Hematopoietic multipotent progenitor cell treated with erythropoietin and hydrocortisone succinate and interleukin-3 and kit ligand, for 4 days (in vitro differentiated cells): ENCODE measurements around the gene NDUFS6.
"Not testable (repeated sequence)": the region's sequence is repeated elsewhere in the genome, so short reads cannot be mapped to it uniquely, and the experiment has no call there.

Experiments used
- DNase-seq: peaks from one replicate; pipeline ENCODE4 v3.0.0-alpha.2; 2015

NDUFS6 gene

GRCh38 chr5:1835431-1835830 lies 34.2 kb downstream of the NDUFS6 start:
- no peak for DNase-seq

DNA sequence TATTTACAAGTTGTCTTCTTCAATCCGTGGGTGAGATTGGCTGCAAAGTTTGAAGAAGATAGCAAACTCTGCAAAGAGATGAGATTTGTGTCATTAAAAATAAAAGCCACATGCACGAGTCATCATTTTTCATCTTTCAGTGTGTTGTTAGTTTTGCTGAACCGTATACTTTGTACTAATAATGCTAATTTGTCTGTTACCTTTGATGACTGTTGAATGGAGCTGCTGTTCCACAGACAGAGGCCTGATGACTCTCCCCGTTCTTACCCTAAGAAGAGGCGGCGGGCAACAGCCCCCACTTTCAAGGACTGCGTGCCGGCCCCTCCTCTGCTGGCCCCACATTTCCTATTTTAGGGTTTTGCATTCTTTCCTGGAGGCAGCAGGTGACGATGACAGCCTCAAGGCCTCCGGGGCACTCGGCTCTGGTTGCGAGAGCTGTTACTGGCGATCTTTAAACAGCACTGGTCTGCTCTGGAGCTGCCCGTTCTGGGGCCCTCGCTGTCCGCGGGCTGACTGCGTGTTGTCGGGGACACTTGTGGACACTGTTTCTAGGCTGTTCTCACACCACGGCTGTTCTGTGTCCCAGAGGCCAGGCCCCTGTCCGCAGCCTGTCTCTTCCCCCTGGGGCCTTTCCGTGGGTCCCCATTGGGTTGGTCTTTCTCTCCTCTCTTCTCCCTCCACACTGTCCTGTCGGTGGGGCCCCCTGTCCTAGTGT lies 35.1 kb downstream of the NDUFS6 start:
- no peak for DNase-seq

GRCh38 chr5:1836891-1837880 lies 36.0 kb downstream of the NDUFS6 start:
- no peak for DNase-seq

DNA sequence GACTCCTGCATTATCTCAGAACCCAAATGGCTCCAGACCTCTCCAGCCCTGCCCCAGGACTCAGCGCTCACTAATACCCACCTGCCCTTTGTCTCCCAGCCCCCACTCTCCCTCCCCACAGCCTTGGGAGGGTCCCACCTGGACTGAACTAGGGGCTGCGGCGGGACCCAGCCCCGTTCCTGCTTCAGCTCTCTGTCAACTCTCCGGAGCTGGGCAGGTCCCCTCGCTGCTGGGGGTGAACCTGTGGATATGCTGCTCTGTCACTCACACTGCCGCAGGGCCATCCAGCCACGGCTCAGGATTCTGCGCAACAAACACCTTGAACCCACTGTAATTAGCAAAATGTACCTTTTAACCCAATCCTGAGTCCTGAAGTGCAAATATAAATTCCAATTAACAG lies 36.8 kb downstream of the NDUFS6 start:
- no peak for DNase-seq

DNA sequence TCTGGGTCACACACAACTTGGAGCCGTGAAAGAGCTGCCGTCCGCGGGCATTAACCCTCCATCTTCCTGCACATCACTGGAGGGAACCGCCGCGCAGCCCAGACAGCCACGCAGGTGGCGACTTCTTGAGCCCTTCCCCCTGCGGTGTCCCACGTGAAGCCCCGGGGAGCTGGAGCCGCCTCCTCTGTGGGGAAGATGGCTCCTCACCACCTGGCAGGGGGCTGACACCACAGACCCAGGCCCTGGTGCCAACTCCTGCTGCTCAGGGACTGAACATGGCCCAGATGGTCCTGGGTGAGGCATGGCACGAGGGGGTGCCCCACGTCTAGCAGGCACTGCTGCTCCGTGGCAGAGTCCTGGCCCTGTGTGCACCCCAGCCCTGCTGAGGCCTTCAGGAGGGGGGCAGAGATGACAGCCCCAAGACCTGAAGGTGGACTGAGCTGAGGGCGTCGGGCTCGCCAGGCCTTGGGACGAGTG lies 38.9 kb downstream of the NDUFS6 start:
- no peak for DNase-seq

DNA sequence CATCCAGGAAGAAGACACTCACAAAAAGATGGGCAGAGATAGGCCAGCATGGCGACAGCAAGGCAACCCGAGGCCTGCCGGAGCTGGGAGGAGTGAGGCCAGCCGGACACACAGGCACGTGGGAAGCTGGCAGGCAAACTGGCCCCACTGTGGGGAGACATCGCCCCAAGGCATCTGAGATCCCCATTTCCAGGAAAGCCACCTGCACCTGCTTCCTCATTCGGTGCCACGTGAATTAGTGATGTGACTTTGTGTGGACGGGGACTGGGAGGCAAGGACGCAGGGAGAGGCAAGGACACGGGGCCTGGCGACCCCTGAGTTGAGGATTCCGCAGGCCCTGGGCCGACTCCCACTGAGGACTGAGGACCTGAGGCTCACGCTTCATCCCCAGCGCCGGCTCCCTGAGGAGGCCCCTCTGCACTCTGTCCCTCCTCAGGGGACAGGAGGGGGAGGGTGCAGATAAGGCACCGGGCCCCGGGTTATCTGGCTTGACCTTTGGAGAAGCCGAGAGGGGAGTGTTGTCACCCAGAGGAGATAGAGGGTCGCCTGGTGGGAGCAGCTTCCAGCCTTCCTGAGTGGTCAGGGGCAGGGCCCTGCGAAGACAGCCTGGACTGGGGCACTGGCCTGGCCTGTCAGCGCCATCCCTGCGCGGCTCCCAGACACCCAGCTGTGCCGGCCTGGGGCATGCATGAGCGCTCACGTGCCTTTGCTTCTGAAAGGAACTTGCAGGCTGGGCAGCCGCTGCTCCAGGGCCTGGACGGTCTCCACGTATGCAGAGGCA lies 39.7 kb downstream of the NDUFS6 start:
- no peak for DNase-seq

- no peak for DNase-seq
Observed at GRCh38 chr5:1842004-1842819, 41.0 kb downstream of the NDUFS6 start.

DNA sequence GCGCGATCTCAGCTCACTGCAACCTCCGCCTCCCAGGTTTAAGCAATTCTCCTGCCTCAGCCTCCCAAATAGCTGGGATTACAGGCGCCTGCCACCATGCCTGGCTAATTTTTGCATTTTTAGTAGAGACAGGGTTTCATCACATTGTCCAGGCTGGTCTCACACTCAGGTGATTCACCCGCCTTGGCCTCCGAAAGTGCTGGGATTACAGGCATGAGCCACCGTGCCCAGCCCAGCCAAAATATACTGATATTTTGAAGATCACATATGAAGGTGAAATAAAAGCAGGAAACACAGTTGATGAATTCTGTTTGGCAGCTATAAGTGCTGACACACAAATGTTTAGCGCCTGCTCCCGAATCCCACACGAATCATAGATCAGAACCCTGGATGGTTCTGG lies 42.6 kb downstream of the NDUFS6 start:
- DNase-seq, result not testable (repeated sequence)

- DNase-seq, result no peak
Observed at GRCh38 chr5:1844708-1845436, 43.7 kb downstream of the NDUFS6 start.

GRCh38 chr5:1845696-1846095 lies 44.5 kb downstream of the NDUFS6 start:
- DNase-seq, result no peak

DNA sequence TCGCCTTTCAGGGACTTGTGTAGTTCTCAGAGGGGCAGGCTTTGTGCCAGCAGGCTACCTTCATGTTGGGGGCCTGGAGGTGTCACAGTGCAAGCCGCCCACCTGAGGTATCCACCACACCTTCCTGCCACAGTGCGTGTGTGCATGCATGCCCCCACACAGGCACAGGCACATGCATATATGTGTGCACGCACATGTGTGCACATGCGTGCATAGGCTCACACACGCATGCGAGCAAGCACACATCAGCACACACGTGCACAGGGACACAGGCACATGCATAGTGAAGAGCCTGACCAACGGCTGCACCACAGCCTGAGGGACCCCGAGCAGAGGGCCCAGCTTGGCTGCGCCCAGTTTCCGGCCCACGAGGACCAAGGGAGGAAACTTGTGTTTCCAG lies 45.4 kb downstream of the NDUFS6 start:
- DNase-seq, result no peak

DNA sequence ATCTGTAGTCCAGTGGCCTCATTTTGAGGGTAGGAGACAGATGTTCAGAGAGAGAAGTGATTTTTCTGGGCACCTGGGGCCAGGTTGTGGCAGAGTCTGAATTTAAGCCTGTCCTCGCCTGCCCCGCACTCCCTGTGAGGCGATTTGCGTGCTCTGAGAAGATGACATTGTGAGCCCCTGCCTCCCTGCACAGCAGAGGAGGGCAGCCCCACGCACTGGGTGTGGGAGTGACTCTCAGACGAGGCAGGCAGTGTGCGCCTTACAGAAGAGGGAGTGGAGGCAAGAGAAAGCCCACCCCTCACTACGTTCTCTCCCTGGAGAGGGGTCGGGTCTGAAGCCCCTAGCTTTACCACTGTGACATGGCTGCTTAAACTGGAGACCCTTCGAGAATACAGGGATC lies 45.8 kb downstream of the NDUFS6 start:
- DNase-seq, result no peak

GRCh38 chr5:1847611-1848010 lies 46.4 kb downstream of the NDUFS6 start:
- no peak for DNase-seq

DNA sequence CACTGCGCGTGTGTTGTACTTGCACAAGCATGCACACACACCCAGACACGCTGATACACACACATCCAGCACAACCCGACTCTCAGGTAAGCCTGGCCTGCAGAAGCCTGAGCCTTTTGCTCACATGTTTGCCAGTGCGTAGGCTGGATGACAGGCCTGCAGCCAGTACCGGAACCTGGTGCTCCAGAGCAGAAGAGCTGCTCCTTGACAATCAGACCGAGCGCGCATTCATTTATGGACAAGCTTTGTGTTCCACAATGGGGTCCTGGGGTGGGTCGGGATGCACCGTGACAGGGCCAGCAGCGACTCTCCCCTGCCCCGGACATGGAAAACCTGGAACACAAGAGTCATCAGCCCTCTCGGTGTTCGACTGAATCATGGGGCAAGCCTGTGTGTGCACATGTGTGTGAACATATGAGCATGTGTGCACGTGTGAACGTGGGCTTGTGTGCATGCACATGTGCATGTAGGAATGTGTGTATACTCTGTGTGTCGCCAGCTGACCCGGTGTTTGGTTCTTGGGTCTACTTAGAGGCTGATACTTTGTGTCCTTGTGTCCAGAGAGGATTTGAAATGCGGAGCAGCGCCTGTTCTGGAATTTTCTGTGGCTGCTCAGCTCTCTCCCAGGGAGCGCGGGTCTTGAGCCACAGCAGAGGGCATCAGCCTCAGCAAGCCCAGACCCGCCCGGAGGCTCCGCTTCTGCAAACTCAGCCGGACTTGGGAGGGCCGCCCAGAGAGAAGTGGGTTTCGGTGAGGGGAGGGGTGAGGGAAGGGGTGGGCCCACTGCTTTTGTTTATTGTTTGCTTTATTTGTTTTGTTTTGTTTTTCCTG lies 49.3 kb downstream of the NDUFS6 start:
- no peak for DNase-seq

DNA sequence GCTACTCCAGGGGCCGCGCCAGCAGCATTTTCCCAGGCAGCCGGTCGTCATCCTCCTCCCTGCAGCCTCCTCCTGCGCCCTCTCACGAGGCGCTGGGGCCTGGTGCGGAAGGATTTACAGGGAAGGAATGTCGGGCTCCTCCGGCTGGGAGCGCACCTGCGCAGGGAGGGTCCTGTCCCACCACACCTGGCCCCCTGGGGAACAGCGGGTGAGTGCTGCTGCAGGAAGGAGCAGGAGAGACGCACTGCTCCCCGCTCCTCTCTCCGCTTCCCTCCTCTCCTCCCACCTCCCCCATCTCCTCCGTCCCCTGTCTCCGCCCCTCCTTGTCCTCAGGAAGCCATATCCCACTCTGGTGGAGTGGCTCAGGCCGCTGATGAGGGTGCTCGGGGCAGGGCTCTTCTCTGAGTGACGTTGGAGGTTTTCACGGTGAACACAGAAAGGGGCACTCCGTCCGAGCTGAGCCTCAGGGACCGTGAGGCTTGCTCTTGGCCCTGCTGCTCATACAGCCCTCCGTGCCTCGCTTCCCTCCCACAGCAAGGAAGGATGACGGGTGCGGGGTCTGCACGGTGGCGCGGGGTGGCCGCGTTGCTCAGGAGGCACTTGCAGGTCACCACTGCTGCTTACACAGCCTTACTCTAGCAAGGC lies 50.2 kb downstream of the NDUFS6 start:
- no peak for DNase-seq

DNA sequence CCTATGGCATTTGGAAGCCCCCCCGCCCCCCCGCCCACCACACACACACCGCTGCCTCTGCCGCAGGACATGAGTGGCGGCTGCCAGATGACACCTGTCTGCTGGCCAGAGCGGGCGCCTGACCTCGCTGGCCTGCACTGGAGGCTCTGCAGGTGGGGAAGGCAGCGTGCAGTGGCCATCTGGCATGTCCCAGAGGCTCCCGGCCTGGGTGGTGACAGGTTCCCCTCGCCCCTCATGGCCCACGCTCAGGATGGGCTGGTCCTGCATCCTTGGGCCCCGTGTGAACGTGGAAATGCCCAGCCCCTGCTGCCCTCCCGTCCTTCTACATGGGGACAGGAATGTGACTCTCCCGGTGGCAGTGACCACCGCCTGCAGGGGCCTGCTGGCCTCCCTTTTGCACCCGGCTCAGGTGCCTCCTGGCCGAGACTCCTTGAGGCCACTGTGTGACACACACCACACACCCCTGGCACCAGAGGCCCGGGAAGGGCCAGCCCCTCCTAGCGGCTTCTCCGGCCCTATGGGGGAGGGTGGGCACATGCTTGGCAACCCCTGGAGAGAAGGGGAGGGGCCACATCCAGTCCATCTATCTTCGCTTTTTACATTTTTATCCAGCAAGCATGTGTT lies 51.2 kb downstream of the NDUFS6 start:
- no peak for DNase-seq

- no peak for DNase-seq
Observed at GRCh38 chr5:1853531-1853930, 52.3 kb downstream of the NDUFS6 start.

- no peak for DNase-seq
Observed at GRCh38 chr5:1855075-1855474, 53.9 kb downstream of the NDUFS6 start.

- no peak for DNase-seq
Observed at GRCh38 chr5:1855596-1855995, 54.4 kb downstream of the NDUFS6 start.
